SU-DHL-6 (cell line): Measurements from ENCODE around the gene BOLL.
"Not testable (repeated sequence)": the region's sequence is repeated elsewhere in the genome, so short reads cannot be mapped to it uniquely, and the experiment has no call there.

ENCODE experiments used
- H2AFZ ChIP-seq: fragments of 200-600 bp; sonication (generic); 2 replicates; pipeline ENCODE4 v1.6.1; 2014; ENCODE audit warnings: low read depth, mild to moderate bottlenecking, moderate library complexity, mixed read lengths, antibody characterized with exemption, low read length; ENCODE audit not compliant: severe bottlenecking
- H3F3A ChIP-seq: fragments of 200-600 bp; shearing (Covaris generic); 2 replicates; pipeline ENCODE4 v1.6.0; 2016; ENCODE audit warnings: antibody characterized with exemption, mild to moderate bottlenecking; ENCODE audit not compliant: insufficient read depth
- H3K27ac ChIP-seq: fragments of 200-600 bp; sonication (generic); 2 replicates; pipeline ENCODE4 v1.5.1; 2016; ENCODE audit warnings: low read depth, mild to moderate bottlenecking, low read length, moderate library complexity, mixed read lengths
- H3K27me3 ChIP-seq: fragments of 200-600 bp; sonication (generic), shearing (Covaris generic); 2 replicates; pipeline ENCODE4 v1.6.0; 2014; ENCODE audit warnings: mild to moderate bottlenecking, low read length
- H3K36me3 ChIP-seq: fragments of 200-600 bp; sonication (generic); 2 replicates; pipeline ENCODE4 v1.6.1; 2014; ENCODE audit warnings: mild to moderate bottlenecking, low read length, mixed read lengths
- H3K4me2 ChIP-seq: fragments of 300-600, 200-600 bp; shearing (Covaris generic), sonication (generic); 2 replicates; pipeline ENCODE4 v1.6.0; 2014; ENCODE audit warnings: low read length, low read depth, mild to moderate bottlenecking; ENCODE audit not compliant: poor library complexity, severe bottlenecking
- H3K4me3 ChIP-seq: fragments of 200-600 bp; sonication (generic); 2 replicates; pipeline ENCODE4 v1.5.1; 2014; ENCODE audit warnings: antibody characterized with exemption, low read length, mild to moderate bottlenecking, mixed read lengths; ENCODE audit not compliant: insufficient read depth, poor library complexity, severe bottlenecking
- H3K79me2 ChIP-seq: fragments of 200-600 bp; sonication (generic); 2 replicates; pipeline ENCODE4 v1.6.1; 2014; ENCODE audit warnings: mild to moderate bottlenecking, low read length, moderate library complexity; ENCODE audit not compliant: insufficient read depth
- H3K9ac ChIP-seq: fragments of 200-600 bp; sonication (generic); 2 replicates; pipeline ENCODE4 v1.7.0; 2014; ENCODE audit warnings: mild to moderate bottlenecking, low read length
- H3K9me2 ChIP-seq: fragments of 200-600 bp; sonication (generic); replicated peaks from 2 replicates; pipeline ENCODE4 v1.6.1; 2014; ENCODE audit warnings: low read length; ENCODE audit not compliant: insufficient read depth
- H3K9me3 ChIP-seq: fragments of 200-600 bp; sonication (generic); 2 replicates; pipeline ENCODE4 v1.6.1; 2014; ENCODE audit warnings: low read length, mixed read lengths; ENCODE audit not compliant: insufficient read depth
- H4K20me1 ChIP-seq: fragments of 200-600 bp; sonication (generic); 2 replicates; pipeline ENCODE4 v1.6.1; 2014; ENCODE audit warnings: low read depth, mild to moderate bottlenecking, antibody characterized with exemption, low read length, moderate library complexity, mixed read lengths
- CTCF ChIP-seq: fragments of 200-600 bp; sonication (generic); IDR thresholded peaks from one replicate; pipeline ENCODE4 v1.5.1; 2017; ENCODE audit warnings: antibody characterized with exemption, mild to moderate bottlenecking, low read length, moderate library complexity; ENCODE audit not compliant: insufficient read depth, poor library complexity, severe bottlenecking
- EZH2phosphoT487 ChIP-seq: fragments of 200-600 bp; sonication (generic), shearing (Covaris generic); conservative IDR thresholded peaks from 2 replicates; pipeline ENCODE4 v1.6.1; 2018; ENCODE audit warnings: mild to moderate bottlenecking, antibody characterized with exemption, low read length, moderate library complexity, mixed read lengths

Gene BOLL

GRCh38 chr2:197711578-197711977 is 73.5 kb downstream of the BOLL start:
- H3K9ac ChIP-seq, result no peak overlapping the region
- H3F3A ChIP-seq, result no peaks in the 10 kb centered on the region
- H4K20me1 ChIP-seq, result peaks cover 23% of the 10 kb centered on the region
- H3K27me3 ChIP-seq, result no peaks in the 10 kb centered on the region
- TF ChIP-seq CTCF, result no peak
- H3K79me2 ChIP-seq, result peaks cover 79% of the 10 kb centered on the region
- no peak overlapping the region for H3K4me3 ChIP-seq
- no peaks in the 10 kb centered on the region for H3K9me3 ChIP-seq
- H3K4me2 ChIP-seq, result no peak overlapping the region
- H2AFZ ChIP-seq, result no peak overlapping the region
- no peak overlapping the region for H3K27ac ChIP-seq
- peaks cover 37% of the 10 kb centered on the region for H3K36me3 ChIP-seq
- no peaks in the 10 kb centered on the region for H3K9me2 ChIP-seq

- no peaks in the 10 kb centered on the region for H3K27me3 ChIP-seq
- no peak overlapping the region for H3K4me2 ChIP-seq
- H3K9ac ChIP-seq, result no peak overlapping the region
- no peaks in the 10 kb centered on the region for H3F3A ChIP-seq
- H3K36me3 ChIP-seq, result peaks cover 28% of the 10 kb centered on the region
- H3K4me3 ChIP-seq, result no peak overlapping the region
- H3K79me2 ChIP-seq, result peaks cover 88% of the 10 kb centered on the region
- TF ChIP-seq CTCF (no peak), EZH2phosphoT487 (no peak)
- H2AFZ ChIP-seq, result no peak overlapping the region
- peaks cover 23% of the 10 kb centered on the region for H4K20me1 ChIP-seq
- no peaks in the 10 kb centered on the region for H3K9me3 ChIP-seq
- no peak overlapping the region for H3K27ac ChIP-seq
- H3K9me2 ChIP-seq, result no peaks in the 10 kb centered on the region
Observed at GRCh38 chr2:197710424-197711042, 74.6 kb downstream of the BOLL start.

- H3K4me2 ChIP-seq, result peak overlapping the region; percentile 95
- not testable (repeated sequence) for H2AFZ ChIP-seq, H3F3A ChIP-seq, H3K27ac ChIP-seq, H3K27me3 ChIP-seq, H3K9ac ChIP-seq, H3K9me3 ChIP-seq, H3K4me3 ChIP-seq, H3K9me2 ChIP-seq
- H3K36me3 ChIP-seq, result peaks cover 23% of the 10 kb centered on the region
- H4K20me1 ChIP-seq, result peaks cover 21% of the 10 kb centered on the region
- H3K79me2 ChIP-seq, result peaks cover 81% of the 10 kb centered on the region
Observed at GRCh38 chr2:197709140-197709539, 76.0 kb downstream of the BOLL start.

GRCh38 chr2:197708331-197708730 is 76.8 kb downstream of the BOLL start:
- no peaks in the 10 kb centered on the region for H3K27me3 ChIP-seq
- peaks cover 20% of the 10 kb centered on the region for H3K36me3 ChIP-seq
- H3K79me2 ChIP-seq, result peaks cover 76% of the 10 kb centered on the region
- H3F3A ChIP-seq, result no peaks in the 10 kb centered on the region
- H3K4me2 ChIP-seq, result peak overlapping the region; percentile 95
- no peak for TF ChIP-seq CTCF
- no peak for TF ChIP-seq EZH2phosphoT487
- H2AFZ ChIP-seq, result no peak overlapping the region
- H3K9ac ChIP-seq, result peak overlapping the region; percentile 82
- H3K4me3 ChIP-seq, result peak overlapping the region; percentile 88
- H3K9me2 ChIP-seq, result no peaks in the 10 kb centered on the region
- H3K9me3 ChIP-seq, result no peaks in the 10 kb centered on the region
- H3K27ac ChIP-seq, result no peak overlapping the region
- peaks cover 19% of the 10 kb centered on the region for H4K20me1 ChIP-seq
